BE2C (cell line): Measurements from ENCODE around the gene POFUT1.
A peak's percentile ranks its signal among the peaks of the same experiment; 100 is the strongest.

ENCODE experiments used
- DNase-seq: peaks from one replicate; pipeline ENCODE4 v3.0.0-alpha.2; 2020
- H3K27me3 ChIP-seq: fragments of 250-450 bp; sonication (Bioruptor Pico); 2 replicates; pipeline ENCODE4 v1.5.1; 2020; ENCODE audit warnings: mild to moderate bottlenecking
- H3K36me3 ChIP-seq: fragments of 250-450 bp; sonication (Bioruptor Pico); 2 replicates; pipeline ENCODE4 v1.5.1; 2020; ENCODE audit warnings: mild to moderate bottlenecking
- H3K4me1 ChIP-seq: fragments of 250-450 bp; sonication (Bioruptor Pico); 2 replicates; pipeline ENCODE4 v1.5.1; 2020
- H3K4me3 ChIP-seq: 2 replicates; pipeline ENCODE4 v1.5.1; 2011; ENCODE audit warnings: low read depth, low read length
- H3K9me3 ChIP-seq: fragments of 250-450 bp; sonication (Bioruptor Pico); 2 replicates; pipeline ENCODE4 v1.5.1; 2020
- TF ChIP-seq, protein P1 (sequence below): IDR thresholded peaks from 2 replicates; pipeline ENCODE4 v1.5.1; 2012; ENCODE audit warnings: mild to moderate bottlenecking, low read depth, low read length

The POFUT1 gene

DNA sequence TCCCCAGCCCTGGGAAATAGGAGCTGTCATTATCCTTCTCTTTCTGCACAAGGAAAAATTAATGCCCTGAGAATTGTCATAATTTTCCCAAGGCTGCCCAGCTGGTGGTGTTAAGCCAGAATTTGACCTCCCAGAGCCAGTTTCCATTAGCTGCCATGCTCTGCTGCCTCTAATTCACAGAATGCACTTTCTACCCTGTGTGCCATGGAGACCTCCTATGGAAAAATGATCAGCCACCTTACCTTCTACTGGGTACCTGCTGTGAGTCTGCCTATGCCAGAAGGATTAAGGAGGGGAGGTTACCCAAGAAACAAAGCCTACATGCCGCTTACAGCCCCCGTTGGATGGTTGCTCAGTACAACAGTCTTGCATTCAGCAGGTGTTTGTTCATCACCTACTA lies 29.1 kb downstream of the POFUT1 start:
- Histone ChIP-seq H3K4me1 (peaks cover 9% of the 10 kb centered on the region; the same call in 1 of the 2 replicates), H3K9me3 (no peaks in the 10 kb centered on the region), H3K4me3 (no peak overlapping the region), H3K27me3 (no peaks in the 10 kb centered on the region), H3K36me3 (peaks cover 41% of the 10 kb centered on the region)
- TF ChIP-seq, protein P1, sequence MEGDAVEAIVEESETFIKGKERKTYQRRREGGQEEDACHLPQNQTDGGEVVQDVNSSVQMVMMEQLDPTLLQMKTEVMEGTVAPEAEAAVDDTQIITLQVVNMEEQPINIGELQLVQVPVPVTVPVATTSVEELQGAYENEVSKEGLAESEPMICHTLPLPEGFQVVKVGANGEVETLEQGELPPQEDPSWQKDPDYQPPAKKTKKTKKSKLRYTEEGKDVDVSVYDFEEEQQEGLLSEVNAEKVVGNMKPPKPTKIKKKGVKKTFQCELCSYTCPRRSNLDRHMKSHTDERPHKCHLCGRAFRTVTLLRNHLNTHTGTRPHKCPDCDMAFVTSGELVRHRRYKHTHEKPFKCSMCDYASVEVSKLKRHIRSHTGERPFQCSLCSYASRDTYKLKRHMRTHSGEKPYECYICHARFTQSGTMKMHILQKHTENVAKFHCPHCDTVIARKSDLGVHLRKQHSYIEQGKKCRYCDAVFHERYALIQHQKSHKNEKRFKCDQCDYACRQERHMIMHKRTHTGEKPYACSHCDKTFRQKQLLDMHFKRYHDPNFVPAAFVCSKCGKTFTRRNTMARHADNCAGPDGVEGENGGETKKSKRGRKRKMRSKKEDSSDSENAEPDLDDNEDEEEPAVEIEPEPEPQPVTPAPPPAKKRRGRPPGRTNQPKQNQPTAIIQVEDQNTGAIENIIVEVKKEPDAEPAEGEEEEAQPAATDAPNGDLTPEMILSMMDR: no peak
- DNase-seq: no peak

DNA sequence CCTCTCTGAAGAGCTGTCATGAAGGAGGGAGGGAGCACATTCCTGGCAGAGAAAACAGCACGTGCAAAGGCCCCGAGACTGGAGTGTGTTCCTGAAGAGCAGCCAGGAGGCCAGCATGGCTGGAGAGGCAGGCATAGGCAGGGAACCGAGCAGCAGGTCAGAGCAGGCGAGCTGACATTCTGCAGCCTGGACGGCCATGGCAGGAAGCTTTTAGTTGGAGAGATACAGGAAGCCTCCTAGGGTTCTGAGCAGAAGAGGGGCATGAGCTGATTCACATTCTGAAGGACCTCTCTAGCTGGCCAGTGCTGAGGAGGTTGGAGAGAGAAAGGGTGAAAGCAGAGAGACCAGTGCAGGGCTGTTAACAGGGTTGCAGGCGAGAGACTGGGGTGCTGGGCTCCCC lies 29.7 kb downstream of the POFUT1 start:
- Histone ChIP-seq H3K27me3 (no peaks in the 10 kb centered on the region), H3K4me1 (peaks cover 9% of the 10 kb centered on the region; the same call in 1 of the 2 replicates), H3K36me3 (peaks cover 35% of the 10 kb centered on the region), H3K9me3 (no peaks in the 10 kb centered on the region), H3K4me3 (no peak overlapping the region)
- TF ChIP-seq, protein P1: no peak
- DNase-seq: no peak

DNA sequence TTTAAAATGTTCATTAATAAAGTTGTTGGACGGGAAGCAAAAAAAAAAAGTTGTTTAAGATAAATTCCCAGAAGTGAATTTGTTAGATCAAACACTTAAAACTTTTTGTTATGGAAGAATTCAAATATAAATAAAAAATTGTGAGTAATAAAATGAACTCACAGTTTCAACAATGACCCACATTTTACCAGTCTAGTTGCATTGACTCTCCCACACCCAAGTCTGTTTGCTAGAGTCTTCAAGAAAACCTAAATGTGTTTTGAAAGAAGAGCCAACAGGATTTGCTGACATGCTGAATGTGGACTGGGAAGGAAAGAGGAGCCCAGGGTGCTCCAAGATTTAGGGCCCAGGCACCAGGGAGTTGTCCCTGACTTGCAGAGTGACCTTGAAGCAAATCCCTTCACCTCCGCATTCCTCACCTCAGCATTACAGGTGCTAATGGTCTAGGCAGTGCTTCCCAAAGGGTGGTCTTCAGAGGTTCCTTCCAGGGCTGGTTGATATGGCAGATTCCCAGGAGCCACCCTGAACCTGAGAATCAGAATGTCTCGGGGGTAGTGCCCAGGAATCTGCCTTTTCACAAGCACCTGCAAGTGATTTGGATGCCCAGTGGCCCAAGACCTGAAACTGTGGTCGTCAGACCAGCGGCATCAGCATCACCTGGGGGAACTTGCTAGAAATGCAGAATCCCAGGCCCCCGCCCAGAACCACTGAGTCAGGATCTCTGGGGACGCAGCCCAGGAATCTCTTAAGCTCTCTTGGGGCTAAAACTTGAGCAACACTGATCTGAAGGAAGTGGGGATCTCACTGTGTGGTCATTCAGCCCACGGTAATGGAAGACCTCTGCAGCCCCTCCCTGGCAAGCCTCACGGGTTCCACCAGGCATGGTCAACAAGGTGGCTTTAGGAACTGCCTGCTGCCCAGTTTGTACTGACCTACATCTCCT lies 31.1 kb downstream of the POFUT1 start:
- no peaks in the 10 kb centered on the region for H3K27me3 ChIP-seq
- no peaks in the 10 kb centered on the region for H3K9me3 ChIP-seq
- TF ChIP-seq, protein P1: no peak
- H3K4me3 ChIP-seq: no peak overlapping the region
- DNase-seq: no peak
- H3K36me3 ChIP-seq: peaks cover 22% of the 10 kb centered on the region
- H3K4me1 ChIP-seq: peaks cover 9% of the 10 kb centered on the region; the same call in 1 of the 2 replicates

DNA sequence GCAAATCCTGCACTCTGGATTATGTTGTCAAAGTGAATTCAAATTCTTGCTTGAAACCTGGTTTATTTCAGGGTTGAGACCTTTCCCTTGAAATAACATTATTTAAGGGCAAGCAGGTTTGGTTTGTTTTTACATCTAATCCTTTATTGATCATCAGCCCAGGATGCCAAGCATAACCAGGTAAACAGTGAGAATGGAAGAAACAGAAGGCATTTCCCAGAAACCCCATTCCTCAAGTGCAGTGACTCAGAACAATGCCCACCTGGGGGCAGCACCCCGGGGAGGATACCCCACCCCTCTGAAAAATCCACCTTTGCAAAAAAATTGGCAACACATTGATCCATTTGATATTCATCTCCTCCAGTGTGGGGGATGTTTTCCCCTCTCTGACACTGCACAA lies 32.5 kb downstream of the POFUT1 start:
- Histone ChIP-seq H3K9me3 (no peaks in the 10 kb centered on the region), H3K4me3 (no peak overlapping the region), H3K4me1 (peaks cover 9% of the 10 kb centered on the region; the same call in 1 of the 2 replicates), H3K27me3 (no peaks in the 10 kb centered on the region), H3K36me3 (peaks cover 18% of the 10 kb centered on the region; the same call in 1 of the 2 replicates)
- no peak for DNase-seq
- TF ChIP-seq, protein P1: peak; percentile 39

DNA sequence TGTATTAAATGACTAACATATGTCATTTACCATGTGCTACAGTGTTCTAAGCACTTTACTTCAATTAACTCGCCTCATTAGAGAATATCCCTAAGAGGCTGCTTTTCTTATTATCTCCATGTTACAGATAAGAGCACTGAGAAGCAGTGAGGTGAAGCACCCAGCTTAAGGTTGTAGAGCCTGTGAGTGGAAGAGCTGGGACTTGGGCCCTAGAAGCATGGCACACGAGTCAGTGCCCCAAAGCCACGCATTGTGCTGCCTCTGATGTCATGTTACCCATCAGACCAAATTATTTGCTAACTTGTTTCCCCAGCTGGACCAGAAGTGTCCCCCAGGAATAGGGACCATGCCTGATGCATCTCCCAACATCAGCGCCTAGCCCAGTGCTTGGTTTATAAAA lies 34.1 kb downstream of the POFUT1 start:
- TF ChIP-seq, protein P1: no peak
- Histone ChIP-seq H3K9me3 (no peaks in the 10 kb centered on the region), H3K36me3 (0 out of 2 replicates have a peak, but pooled peaks cover 4% of the 10 kb centered on the region), H3K27me3 (no peaks in the 10 kb centered on the region), H3K4me3 (no peak overlapping the region), H3K4me1 (peaks cover 8% of the 10 kb centered on the region; the same call in 1 of the 2 replicates)
- DNase-seq: no peak
